GM21528 (cell line): ENCODE results near the gene POC1A.

Experiments used
- ATAC-seq: cut with Tn5 transposase; IDR thresholded peaks from one replicate; pipeline ENCODE4 v1.9.1; 2021; ENCODE audit warnings: mild to moderate bottlenecking, moderate library complexity; ENCODE audit not compliant: unreplicated experiment, low FRiP score

The POC1A gene

GRCh38 chr3:52132930-52133329 is 21.3 kb downstream of the POC1A start:
- ATAC-seq: no peak

GRCh38 chr3:52132041-52132440 is 22.2 kb downstream of the POC1A start:
- no peak for ATAC-seq

- ATAC-seq: no peak
These were observed 23.1 kb downstream of the POC1A start for GRCh38 chr3:52130966-52131622.

GRCh38 chr3:52128118-52128683 is 26.0 kb downstream of the POC1A start:
- no peak for ATAC-seq

- no peak for ATAC-seq
These were observed 27.7 kb downstream of the POC1A start for GRCh38 chr3:52126500-52126899.

GRCh38 chr3:52126036-52126435 is 28.2 kb downstream of the POC1A start:
- ATAC-seq: no peak

- ATAC-seq: no peak
These were observed 29.5 kb downstream of the POC1A start for GRCh38 chr3:52124766-52125165.

- no peak for ATAC-seq
These were observed 30.1 kb downstream of the POC1A start for GRCh38 chr3:52124126-52124525.

- no peak for ATAC-seq
These were observed 31.0 kb downstream of the POC1A start for GRCh38 chr3:52123106-52123725.

- no peak for ATAC-seq
These were observed 31.7 kb downstream of the POC1A start for GRCh38 chr3:52122491-52122890.

- ATAC-seq: no peak
These were observed 32.4 kb downstream of the POC1A start for GRCh38 chr3:52121813-52122212.

GRCh38 chr3:52121464-52121805 is 32.8 kb downstream of the POC1A start:
- ATAC-seq: no peak

- no peak for ATAC-seq
These were observed 33.4 kb downstream of the POC1A start for GRCh38 chr3:52120556-52121463.

GRCh38 chr3:52119826-52120225 is 34.4 kb downstream of the POC1A start:
- ATAC-seq: no peak

GRCh38 chr3:52119099-52119498 is 35.1 kb downstream of the POC1A start:
- ATAC-seq: no peak

GRCh38 chr3:52118156-52118875 is 35.9 kb downstream of the POC1A start:
- ATAC-seq: no peak

GRCh38 chr3:52117537-52117936 is 36.7 kb downstream of the POC1A start:
- no peak for ATAC-seq

GRCh38 chr3:52112056-52112455 is 42.2 kb downstream of the POC1A start:
- no peak for ATAC-seq

GRCh38 chr3:52110502-52110901 is 43.7 kb downstream of the POC1A start:
- ATAC-seq: no peak

GRCh38 chr3:52109611-52110301 is 44.5 kb downstream of the POC1A start:
- no peak for ATAC-seq
